T-helper 2 cell treated with Interferon-gamma antibody and Interleukin-4, amounts not matched to agents 5 μg/mL and 100 μg/mL, for 36 hours (primary cell): ENCODE data around the gene HOXB9.

Source experiments
- DNase-seq: peaks from one replicate; pipeline ENCODE4 v3.0.0; 2021; ENCODE audit warnings: low spot score
- H3K27ac Mint-ChIP-seq: one replicate; pipeline ENCODE4 v1.8.0; 2021; ENCODE audit warnings: mild to moderate bottlenecking, mixed read lengths
- H3K27me3 Mint-ChIP-seq: one replicate; pipeline ENCODE4 v1.8.0; 2021; ENCODE audit warnings: low read depth, mixed read lengths
- H3K36me3 Mint-ChIP-seq: one replicate; pipeline ENCODE4 v1.8.0; 2021; ENCODE audit warnings: low read depth, mixed read lengths
- H3K4me1 Mint-ChIP-seq: one replicate; pipeline ENCODE4 v1.8.0; 2021; ENCODE audit warnings: low read depth, mixed read lengths
- H3K4me3 Mint-ChIP-seq: one replicate; pipeline ENCODE4 v1.8.0; 2022; ENCODE audit warnings: mild to moderate bottlenecking, moderate library complexity, mixed read lengths
- H3K9me3 Mint-ChIP-seq: one replicate; pipeline ENCODE4 v1.8.0; 2021; ENCODE audit warnings: mixed read lengths

The HOXB9 gene

GRCh38 chr17:48632579-48633265 is 6.6 kb upstream of the HOXB9 start:
- H3K27me3 Mint-ChIP-seq = peaks cover 97% of the 10 kb centered on the region
- no peak for DNase-seq
- peaks cover 3% of the 10 kb centered on the region for H3K4me1 Mint-ChIP-seq
- no peaks in the 10 kb centered on the region for H3K9me3 Mint-ChIP-seq
- no peaks in the 10 kb centered on the region for H3K36me3 Mint-ChIP-seq
- peak overlapping the region; percentile 27 for H3K4me3 Mint-ChIP-seq
- peak overlapping the region; percentile 32 for H3K27ac Mint-ChIP-seq

DNA sequence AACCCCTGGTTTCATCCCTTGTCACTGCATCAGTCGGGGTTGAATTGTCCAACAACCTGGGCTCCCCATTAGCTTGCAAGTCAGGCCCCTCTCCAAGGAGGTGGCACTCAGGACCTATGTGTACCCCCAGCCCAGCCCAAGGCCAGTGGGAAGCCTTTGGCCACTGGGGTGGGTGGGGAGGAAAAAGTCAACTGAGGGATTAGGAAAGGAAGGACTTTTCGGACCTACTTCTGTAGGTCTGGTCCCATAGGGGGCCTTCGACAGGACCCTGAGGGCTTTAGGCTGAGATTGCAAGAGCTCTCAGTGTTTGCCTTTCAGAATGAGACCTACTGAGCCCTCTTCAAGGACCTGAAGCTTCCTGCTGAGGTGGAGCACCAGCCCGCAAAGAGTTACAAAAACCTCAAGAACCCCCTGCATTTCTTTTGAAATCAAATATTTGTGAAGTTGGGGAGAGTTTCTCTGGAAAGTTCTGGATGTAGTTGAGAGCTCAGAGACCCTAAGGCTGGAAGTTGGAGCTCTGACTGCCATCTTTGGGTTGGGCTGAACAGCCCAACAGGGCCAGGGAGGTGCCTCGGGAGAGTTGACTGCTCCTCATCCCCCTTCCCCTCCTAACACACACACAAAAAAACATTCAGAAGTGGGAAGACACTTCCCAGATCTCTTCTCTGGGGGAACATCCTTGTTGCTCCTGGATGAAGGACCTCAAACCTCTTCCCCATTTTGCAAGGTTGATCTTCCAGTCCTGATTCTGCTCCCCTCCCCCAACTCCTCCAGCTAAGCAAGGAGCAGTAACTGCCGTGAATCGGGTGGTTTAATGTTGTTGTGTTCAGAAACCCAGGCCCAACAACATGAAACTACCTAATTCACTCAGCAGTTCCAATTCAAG is 5.8 kb upstream of the HOXB9 start:
- Mint-ChIP-seq H3K27ac (no peak overlapping the region), H3K4me1 (peaks cover 3% of the 10 kb centered on the region), H3K4me3 (no peak overlapping the region), H3K27me3 (peaks cover 97% of the 10 kb centered on the region), H3K9me3 (no peaks in the 10 kb centered on the region), H3K36me3 (no peaks in the 10 kb centered on the region)
- DNase-seq = no peak

- peaks cover 96% of the 10 kb centered on the region for H3K27me3 Mint-ChIP-seq
- H3K27ac Mint-ChIP-seq = no peak overlapping the region
- no peak for DNase-seq
These were observed 5.0 kb upstream of the HOXB9 start for GRCh38 chr17:48630925-48631692.

GRCh38 chr17:48630009-48630924 is 4.1 kb upstream of the HOXB9 start:
- H3K36me3 Mint-ChIP-seq = no peaks in the 10 kb centered on the region

More at GRCh38 chr17:48630925-48631692, 5.0 kb upstream of the HOXB9 start:
- Mint-ChIP-seq H3K4me1 (peaks cover 2% of the 10 kb centered on the region), H3K9me3 (no peaks in the 10 kb centered on the region), H3K36me3 (no peaks in the 10 kb centered on the region), H3K4me3 (no peak overlapping the region)

DNA sequence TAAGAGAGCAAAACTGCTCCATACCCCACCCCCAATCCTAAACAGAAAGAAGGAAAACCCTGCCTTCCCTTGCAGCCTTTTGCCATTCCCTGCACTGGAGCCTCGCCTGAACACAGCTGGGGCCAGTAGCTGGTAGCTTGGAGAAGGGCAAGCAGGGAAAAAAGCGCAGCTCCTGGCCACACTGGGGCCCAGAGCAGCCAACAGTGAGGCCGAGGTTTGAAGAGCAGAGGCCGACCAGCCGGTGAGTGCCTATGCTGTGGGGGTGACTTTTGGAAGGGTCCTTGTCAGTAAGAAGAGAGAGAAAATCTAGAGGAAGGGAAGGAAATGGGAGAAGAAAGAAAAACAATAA is 3.2 kb upstream of the HOXB9 start:
- Mint-ChIP-seq H3K4me1 (peaks cover 8% of the 10 kb centered on the region), H3K36me3 (no peaks in the 10 kb centered on the region), H3K9me3 (no peaks in the 10 kb centered on the region), H3K27ac (no peak overlapping the region), H3K4me3 (no peak overlapping the region), H3K27me3 (peaks cover 90% of the 10 kb centered on the region)
- DNase-seq = no peak

More at GRCh38 chr17:48630009-48630924, 4.1 kb upstream of the HOXB9 start:
- H3K27me3 Mint-ChIP-seq = peaks cover 94% of the 10 kb centered on the region
- no peak for DNase-seq
- no peak overlapping the region for H3K27ac Mint-ChIP-seq
- H3K4me3 Mint-ChIP-seq = no peak overlapping the region
- no peaks in the 10 kb centered on the region for H3K9me3 Mint-ChIP-seq
- peaks cover 6% of the 10 kb centered on the region for H3K4me1 Mint-ChIP-seq

DNA sequence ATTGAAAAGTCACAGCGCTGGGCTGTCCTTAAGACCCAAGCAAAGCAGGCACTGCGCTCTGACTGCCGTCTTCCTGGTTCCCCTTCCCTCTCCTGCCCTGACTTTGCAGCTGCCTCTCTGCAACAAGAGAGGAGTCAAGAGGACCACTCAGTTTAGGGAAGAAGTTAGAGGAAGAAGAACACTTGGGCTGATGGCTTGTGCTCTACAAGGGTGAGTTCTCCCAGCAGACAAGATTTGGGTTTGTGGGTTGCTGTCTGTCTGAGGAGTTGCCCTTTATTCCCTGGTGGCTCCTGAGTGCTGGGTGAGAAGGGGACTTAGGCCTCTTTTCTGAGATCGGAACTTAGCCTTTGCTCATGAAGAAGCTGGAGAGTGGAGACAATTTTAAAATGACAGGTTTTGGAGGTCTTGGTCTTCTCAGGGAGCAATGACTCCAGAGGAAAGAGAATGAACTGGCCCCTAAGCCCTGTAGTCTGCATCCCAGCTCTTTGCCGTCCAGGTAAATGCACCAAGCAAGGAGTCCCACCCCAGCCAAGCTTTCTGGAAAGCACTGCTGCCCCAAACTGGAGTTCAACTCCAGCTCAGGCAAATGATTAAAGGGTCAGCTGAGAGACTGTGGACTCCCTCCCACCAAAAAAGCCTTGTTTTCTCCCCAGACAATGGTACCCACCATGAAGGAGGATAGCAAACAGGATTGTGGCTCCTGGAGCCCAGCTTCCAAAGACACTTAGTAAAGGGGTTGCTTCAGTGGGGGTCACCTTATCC is 2.7 kb upstream of the HOXB9 start:
- H3K27ac Mint-ChIP-seq = no peak overlapping the region
- H3K27me3 Mint-ChIP-seq = peaks cover 91% of the 10 kb centered on the region
- no peak overlapping the region for H3K4me3 Mint-ChIP-seq
- no peaks in the 10 kb centered on the region for H3K36me3 Mint-ChIP-seq
- DNase-seq = no peak
- peaks cover 10% of the 10 kb centered on the region for H3K4me1 Mint-ChIP-seq
- no peaks in the 10 kb centered on the region for H3K9me3 Mint-ChIP-seq

DNA sequence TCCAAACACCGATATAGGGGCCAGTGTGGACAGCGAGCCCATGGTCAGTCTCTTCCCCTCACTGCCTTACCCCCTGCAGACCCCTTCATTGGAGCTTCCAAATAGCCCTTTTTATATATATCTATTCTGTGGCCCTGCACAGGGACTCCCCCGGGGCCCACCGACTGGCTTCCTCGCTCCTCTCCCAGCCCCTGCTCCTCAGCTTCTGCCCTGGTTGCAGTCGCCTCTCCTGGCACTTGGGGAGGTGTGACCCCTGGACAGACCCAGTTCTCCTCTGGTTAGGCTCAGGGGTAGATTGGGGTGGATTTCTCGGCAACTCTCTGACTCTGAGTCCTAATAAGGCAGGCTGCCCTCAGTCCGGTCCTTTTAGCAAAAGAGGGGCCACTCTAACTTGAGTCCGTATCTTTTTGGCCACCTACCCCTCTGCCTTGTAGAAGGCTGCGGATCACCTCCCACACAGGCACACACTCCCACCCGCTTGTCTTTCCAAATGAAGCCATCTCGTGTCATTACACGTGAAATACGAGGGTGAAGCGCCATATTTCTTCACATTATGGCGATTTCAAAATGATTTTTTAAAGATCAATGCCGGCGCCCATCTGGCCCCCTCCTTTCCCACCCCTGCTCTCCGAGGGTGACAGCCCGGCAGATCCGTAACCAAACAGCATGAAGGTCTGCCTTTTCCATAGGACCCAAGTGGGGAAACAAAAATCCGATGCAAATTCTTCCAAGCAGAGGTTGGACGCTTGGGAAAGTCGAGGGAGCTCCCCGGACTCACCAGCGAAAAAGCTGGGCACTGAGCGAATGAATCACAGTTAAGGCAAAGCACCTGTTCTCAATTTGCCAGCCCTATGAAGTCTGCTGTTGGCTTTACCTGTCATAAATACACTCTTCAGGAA is 1.7 kb upstream of the HOXB9 start:
- H3K9me3 Mint-ChIP-seq = no peaks in the 10 kb centered on the region
- H3K4me1 Mint-ChIP-seq = peaks cover 10% of the 10 kb centered on the region
- H3K4me3 Mint-ChIP-seq = no peak overlapping the region
- H3K27ac Mint-ChIP-seq = no peak overlapping the region
- peaks cover 92% of the 10 kb centered on the region for H3K27me3 Mint-ChIP-seq
- no peak for DNase-seq
- H3K36me3 Mint-ChIP-seq = no peaks in the 10 kb centered on the region

- Mint-ChIP-seq H3K36me3 (no peaks in the 10 kb centered on the region), H3K4me3 (peak overlapping the region; percentile 83), H3K27ac (no peak overlapping the region), H3K27me3 (peaks cover 92% of the 10 kb centered on the region), H3K4me1 (peaks cover 10% of the 10 kb centered on the region), H3K9me3 (no peaks in the 10 kb centered on the region)
- no peak for DNase-seq
These were observed 1.0 kb upstream of the HOXB9 start for GRCh38 chr17:48627118-48627597.

DNA sequence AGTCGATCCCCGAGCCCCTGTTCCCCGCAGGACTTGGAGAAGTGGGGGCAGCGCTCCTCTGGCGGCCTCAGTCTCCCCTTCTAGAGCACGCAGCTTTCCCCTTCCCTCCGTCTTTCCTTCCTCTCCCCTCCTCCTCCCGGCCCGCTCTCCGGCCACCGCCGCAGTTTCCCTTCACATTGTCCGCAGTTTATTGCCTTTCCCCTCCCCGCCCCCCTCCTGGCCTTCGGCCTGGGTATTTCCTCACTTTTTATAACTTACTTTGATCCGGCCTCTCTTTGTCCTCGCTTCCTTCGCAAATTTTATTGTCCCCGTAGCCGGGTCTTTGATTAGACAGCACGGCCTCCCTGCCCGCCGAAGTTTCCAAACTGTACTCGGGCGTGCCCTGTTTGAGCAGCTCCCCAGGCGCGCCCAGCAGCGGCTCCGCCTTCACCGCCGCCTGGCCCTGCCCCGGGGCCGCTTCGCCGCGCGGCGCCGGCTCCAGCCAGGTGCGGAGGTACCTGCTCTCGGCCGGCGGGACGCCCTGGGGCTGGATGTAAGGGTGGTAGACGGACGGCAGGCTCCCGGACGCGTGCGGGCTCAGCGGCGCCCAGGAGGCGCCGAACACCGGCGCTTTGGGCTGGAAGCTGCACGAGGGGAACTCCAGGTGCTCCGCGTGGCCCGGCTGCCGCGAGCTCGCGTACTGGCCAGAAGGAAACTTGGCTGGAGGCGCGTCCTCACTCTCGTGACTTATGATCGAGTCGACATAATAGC is 488 bp downstream of the HOXB9 start:
- Mint-ChIP-seq H3K27ac (peak overlapping the region; percentile 75), H3K36me3 (no peaks in the 10 kb centered on the region), H3K9me3 (no peaks in the 10 kb centered on the region), H3K4me3 (peak overlapping the region; percentile 85), H3K27me3 (peaks cover 92% of the 10 kb centered on the region), H3K4me1 (peaks cover 10% of the 10 kb centered on the region)
- DNase-seq = no peak

- peak overlapping the region; percentile 85 for H3K4me3 Mint-ChIP-seq
- no peak for DNase-seq
- no peaks in the 10 kb centered on the region for H3K36me3 Mint-ChIP-seq
- H3K27me3 Mint-ChIP-seq = peaks cover 92% of the 10 kb centered on the region
- no peak overlapping the region for H3K27ac Mint-ChIP-seq
- H3K9me3 Mint-ChIP-seq = no peaks in the 10 kb centered on the region
- peaks cover 10% of the 10 kb centered on the region for H3K4me1 Mint-ChIP-seq
These were observed 1.3 kb downstream of the HOXB9 start for GRCh38 chr17:48624544-48625494.
